CD4-positive, alpha-beta T cell (primary cell): ENCODE measurements around the gene NDUFA8. TPM values are rescaled to one million over a fixed set of nuclear protein-coding genes. Genes with fewer than 3 reads are reported as not detected.

Experiments
- ATAC-seq: fragments of 200-7000 bp; cut with Tn5 transposase; one replicate; pipeline ENCODE4 v1.10.0; 2022; ENCODE audit warnings: mild to moderate bottlenecking; ENCODE audit not compliant: poor library complexity
- CTCF ChIA-PET: fragments of 350-600 bp; sonication (Branson Sonifier 250); formaldehyde crosslinking; loops from one replicate; lab custom pipeline; 2021; ENCODE audit warnings: antibody characterized with exemption, inconsistent platforms; lab: Charles Lee
- POLR2A ChIA-PET: fragments of 350-600 bp; sonication (Branson Sonifier 250); formaldehyde crosslinking; loops from one replicate; lab custom pipeline; 2021; ENCODE audit warnings: antibody characterized with exemption, inconsistent platforms; lab: Charles Lee
- DNase-seq, 14 experiments: peaks; one replicate each; pipeline ENCODE4 v3.0.0-alpha.2; 2013 to 2020; ENCODE audit warnings: mixed read lengths in 2 of 14
- H3K27ac ChIP-seq, 2 donors: one replicate each; pipeline versions ENCODE4 v1.5.1 to v1.7.0; 2013; ENCODE audit warnings: low read length in 2 of 2, low read depth in 1 of 2, mild to moderate bottlenecking in 1 of 2
- H3K27me3 ChIP-seq, 2 experiments: 1 replicate in 1 of 2; 2 replicates in 1 of 2; pipeline versions ENCODE4 v1.6.1 to v1.7.0; 2013; ENCODE audit warnings: low read length in 2 of 2, control low read depth in 1 of 2, mild to moderate bottlenecking in 1 of 2, moderate library complexity in 1 of 2; ENCODE audit not compliant: insufficient read depth in 2 of 2, control insufficient read depth in 1 of 2
- H3K36me3 ChIP-seq: one replicate; pipeline ENCODE4 v1.6.1; 2013; ENCODE audit warnings: low read length, control low read depth; ENCODE audit not compliant: insufficient read depth
- H3K4me1 ChIP-seq: one replicate; pipeline ENCODE4 v1.6.1; 2013; ENCODE audit warnings: low read length, control low read depth; ENCODE audit not compliant: insufficient read depth
- H3K4me3 ChIP-seq: one replicate; pipeline ENCODE4 v1.5.1; 2013; ENCODE audit warnings: mild to moderate bottlenecking, low read length, moderate library complexity
- H3K9me3 ChIP-seq, 2 experiments: 1 replicate in 1 of 2; 2 replicates in 1 of 2; pipeline versions ENCODE4 v1.6.1 to v1.7.0; 2013; ENCODE audit warnings: low read length in 2 of 2, mild to moderate bottlenecking in 2 of 2, control low read depth in 1 of 2, moderate library complexity in 1 of 2; ENCODE audit not compliant: control insufficient read depth in 1 of 2, insufficient read depth in 1 of 2
- H3K27ac Mint-ChIP-seq: one replicate; pipeline ENCODE4 v1.8.0; 2020; ENCODE audit warnings: mixed read lengths
- H3K27me3 Mint-ChIP-seq: one replicate; pipeline ENCODE4 v1.8.0; 2021; ENCODE audit warnings: mixed read lengths
- H3K36me3 Mint-ChIP-seq: one replicate; pipeline ENCODE4 v1.8.0; 2021; ENCODE audit warnings: low read depth, mixed read lengths
- H3K4me1 Mint-ChIP-seq: one replicate; pipeline ENCODE4 v1.8.0; 2021; ENCODE audit warnings: low read depth, mixed read lengths
- H3K4me3 Mint-ChIP-seq: one replicate; pipeline ENCODE4 v1.8.0; 2020; ENCODE audit warnings: mild to moderate bottlenecking, mixed read lengths
- H3K9me3 Mint-ChIP-seq: one replicate; pipeline ENCODE4 v1.8.0; 2020; ENCODE audit warnings: mixed read lengths
- CTCF ChIP-seq: fragments of 200-600 bp; IDR thresholded peaks from one replicate; pipeline ENCODE4 v1.8.0; 2022; ENCODE audit warnings: antibody characterized with exemption, mild to moderate bottlenecking
- intact Hi-C, 2 experiments: fragments of 100-400 bp; cut with DNase I in 1 of 2; cut with micrococcal nuclease in 1 of 2; formaldehyde crosslinking; loops; one replicate each; pipeline versions ENCODE4 v1.15.1 to v1.9.0; 2023 to 2025; cut with DNase I, micrococcal nuclease
- total RNA-seq, 174 experiments: library from RNA in 2 of 174; stranded (reverse) in 2 of 174; gene quantifications; one replicate each; pipeline ENCODE4 v1.2.3 and lab custom pipeline; 2021 to 2026

Gene NDUFA8
- total RNA-seq, 2 experiments from 2014 or later = 4.5 to 5.0 TPM

GRCh38 chr9:122186777-122187470 lies 27.3 kb upstream of the NDUFA8 start:
- DNase-seq (no peak), ATAC-seq (no peak)
- intact Hi-C loops = no loop called here
- Histone ChIP-seq H3K9me3 (no peaks in the 10 kb centered on the region), H3K36me3 (no peaks in the 10 kb centered on the region), H3K27me3 (peaks cover 0 to 4% of the 10 kb centered on the region in 2 experiments), H3K4me1 (no peaks in the 10 kb centered on the region), H3K4me3 (no peak overlapping the region), H3K27ac (no peak overlapping the region)
- H3K4me3 Mint-ChIP-seq = no peak overlapping the region
- CTCF ChIA-PET = no interaction called here
- TF ChIP-seq CTCF = no peak
- no peaks in the 10 kb centered on the region for H3K9me3 Mint-ChIP-seq
- no peaks in the 10 kb centered on the region for H3K36me3 Mint-ChIP-seq
- no peak overlapping the region for H3K27ac Mint-ChIP-seq
- peaks cover 2% of the 10 kb centered on the region for H3K27me3 Mint-ChIP-seq
- POLR2A ChIA-PET = no interaction called here
- H3K4me1 Mint-ChIP-seq = no peaks in the 10 kb centered on the region

- Mint-ChIP-seq H3K27me3 (peaks cover 4% of the 10 kb centered on the region), H3K9me3 (no peaks in the 10 kb centered on the region), H3K27ac (no peak overlapping the region), H3K36me3 (no peaks in the 10 kb centered on the region), H3K4me3 (no peak overlapping the region), H3K4me1 (no peaks in the 10 kb centered on the region)
- DNase-seq (no peak), ATAC-seq (no peak)
- H3K27ac ChIP-seq = no peak overlapping the region
- no peaks in the 10 kb centered on the region for H3K36me3 ChIP-seq
- H3K4me3 ChIP-seq = no peak overlapping the region
- POLR2A ChIA-PET = no interaction called here
- CTCF ChIA-PET = no interaction called here
- intact Hi-C loops = no loop called here
- no peaks in the 10 kb centered on the region for H3K4me1 ChIP-seq
- TF ChIP-seq CTCF = no peak
- peaks cover 0 to 4% of the 10 kb centered on the region in 2 experiments for H3K27me3 ChIP-seq
- H3K9me3 ChIP-seq = no peaks in the 10 kb centered on the region
Measured at GRCh38 chr9:122186301-122186700, 26.7 kb upstream of the NDUFA8 start.

GRCh38 chr9:122184551-122184950 lies 25.0 kb upstream of the NDUFA8 start:
- no peak overlapping the region for H3K4me3 Mint-ChIP-seq

More at GRCh38 chr9:122184551-122184950, 25.0 kb upstream of the NDUFA8 start:
- intact Hi-C loops = no loop called here
- peaks cover 12% of the 10 kb centered on the region for H3K27me3 Mint-ChIP-seq
- peaks cover 0 to 4% of the 10 kb centered on the region in 2 experiments for H3K27me3 ChIP-seq
- no peaks in the 10 kb centered on the region for H3K9me3 ChIP-seq
- no peaks in the 10 kb centered on the region for H3K4me1 ChIP-seq
- no peak for TF ChIP-seq CTCF
- H3K27ac Mint-ChIP-seq = no peak overlapping the region
- H3K36me3 Mint-ChIP-seq = no peaks in the 10 kb centered on the region
- POLR2A ChIA-PET = no interaction called here
- H3K27ac ChIP-seq = no peak overlapping the region
- H3K4me1 Mint-ChIP-seq = no peaks in the 10 kb centered on the region
- no peak overlapping the region for H3K4me3 ChIP-seq
- H3K36me3 ChIP-seq = no peaks in the 10 kb centered on the region
- CTCF ChIA-PET = no interaction called here
- DNase-seq = no peak
- H3K9me3 Mint-ChIP-seq = no peaks in the 10 kb centered on the region
- no peak for ATAC-seq
